Measurements from ENCODE around the gene RAB18.

RAB18 gene

GRCh38 chr10:27584302-27584701 lies 80.2 kb downstream of the RAB18 start:
- H3K9me3 ChIP-seq: no peaks in the 10 kb centered on the region
- no peaks in the 10 kb centered on the region for H3K36me3 ChIP-seq
- no peaks in the 10 kb centered on the region for H3K4me1 ChIP-seq
- TF ChIP-seq CTCF (IDR thresholded peaks at IDR 0.05; ENCODE audit: low read depth, low read length): no peak
- H3K27me3 ChIP-seq: no peaks in the 10 kb centered on the region
- no peak for DNase-seq
- no peak overlapping the region for H3K4me3 ChIP-seq (ENCODE audit: low read depth, low read length)
